Hepatocyte (in vitro differentiated cells): ENCODE data around the gene PTS. TPM values are rescaled to one million over a fixed set of nuclear protein-coding genes. Genes with fewer than 3 reads are reported as not detected.
A peak's percentile ranks its signal among the peaks of the same experiment; 100 is the strongest.

Experiments
- DNase-seq: peaks from one replicate; pipeline ENCODE4 v3.0.0-alpha.2; 2016; ENCODE audit warnings: low spot score
- H2AFZ ChIP-seq: fragments of 200-600 bp; sonication (generic); 2 replicates; pipeline ENCODE4 v1.6.0; 2016; ENCODE audit warnings: antibody characterized with exemption, mild to moderate bottlenecking
- H3K27ac ChIP-seq: fragments of 200-600 bp; sonication (generic); 2 replicates; pipeline ENCODE4 v1.5.1; 2016; ENCODE audit warnings: mild to moderate bottlenecking
- H3K27me3 ChIP-seq: fragments of 200-600 bp; sonication (generic); 2 replicates; pipeline ENCODE4 v1.6.1; 2016
- H3K36me3 ChIP-seq: fragments of 200-600 bp; sonication (generic); replicated peaks from 2 replicates; pipeline ENCODE4 v1.5.1; 2016; ENCODE audit warnings: low read depth; ENCODE audit not compliant: insufficient read depth
- H3K4me1 ChIP-seq: fragments of 200-600 bp; sonication (generic); 2 replicates; pipeline ENCODE4 v1.5.1; 2016; ENCODE audit warnings: mild to moderate bottlenecking, moderate library complexity; ENCODE audit not compliant: insufficient read depth
- H3K4me2 ChIP-seq: fragments of 200-600 bp; sonication (generic); 2 replicates; pipeline ENCODE4 v1.6.0; 2016
- H3K4me3 ChIP-seq: fragments of 200-600 bp; sonication (generic); 2 replicates; pipeline ENCODE4 v1.5.1; 2016; ENCODE audit warnings: mild to moderate bottlenecking
- H3K79me2 ChIP-seq: fragments of 200-600 bp; sonication (generic); 2 replicates; pipeline ENCODE4 v1.6.0; 2017; ENCODE audit warnings: mild to moderate bottlenecking
- H3K9me2 ChIP-seq: fragments of 200-600 bp; sonication (generic); replicated peaks from 2 replicates; pipeline ENCODE4 v1.6.0; 2017; ENCODE audit warnings: mild to moderate bottlenecking; ENCODE audit not compliant: insufficient read depth
- H3K9me3 ChIP-seq: fragments of 200-600 bp; sonication (generic); 2 replicates; pipeline ENCODE4 v1.5.1; 2016; ENCODE audit warnings: low read depth, mild to moderate bottlenecking
- H4K20me1 ChIP-seq: fragments of 200-600 bp; sonication (generic); 2 replicates; pipeline ENCODE4 v1.6.0; 2016; ENCODE audit warnings: mild to moderate bottlenecking; ENCODE audit not compliant: insufficient read depth, poor library complexity, severe bottlenecking
- CTCF ChIP-seq: fragments of 200-600 bp; sonication (generic); IDR thresholded peaks from 2 replicates; pipeline ENCODE4 v1.5.1; 2016; ENCODE audit warnings: antibody characterized with exemption, mild to moderate bottlenecking; ENCODE audit not compliant: poor library complexity
- EZH2 ChIP-seq: fragments of 200-600 bp; sonication (generic); IDR thresholded peaks from 2 replicates; pipeline ENCODE4 v1.6.1; 2016; ENCODE audit warnings: antibody characterized with exemption, mild to moderate bottlenecking, borderline replicate concordance
- EZH2phosphoT487 ChIP-seq: fragments of 200-600 bp; sonication (generic); IDR thresholded peaks from one replicate; pipeline ENCODE4 v1.6.1; 2018; ENCODE audit warnings: antibody characterized with exemption, mild to moderate bottlenecking, low read depth, moderate library complexity; ENCODE audit not compliant: unreplicated experiment, severe bottlenecking
- WGBS: methylation state at CpG from one replicate; pipeline ENCODE4 v1.1.6; 2016; ENCODE audit warnings: low lambda C conversion rate; ENCODE audit errors: missing lambda C conversion rate; 5-methylcytosine and 5-hydroxymethylcytosine counted together
- polyA plus RNA-seq: library from polyadenylated mRNA; unstranded; fragments of >200 nt; fragmentation: Nextera tagmentation; extraction: Ambion mirVana; gene quantifications from 2 replicates; pipeline ENCODE4 v1.2.1, GENCODE V29; 2016
- total RNA-seq: library from RNA; depleted of rRNA; stranded (reverse); fragments of >200 nt; gene quantifications from 2 replicates; pipeline ENCODE4 v1.2.3, GENCODE V29; 2014

Gene PTS
- total and polyA plus RNA-seq, 2 experiments from 2014 or later, result 44.3 to 84.6 TPM

- no peaks in the 10 kb centered on the region for H3K9me3 ChIP-seq
- H3K4me2 ChIP-seq, result no peak overlapping the region
- TF ChIP-seq CTCF (no peak), EZH2phosphoT487 (no peak), EZH2 (no peak)
- WGBS, result 47% methylated on average over 11 of the region's 11 CpGs
- peaks cover 4% of the 10 kb centered on the region for H3K4me1 ChIP-seq
- H3K27ac ChIP-seq, result no peak overlapping the region
- DNase-seq, result peak; percentile 22
- no peaks in the 10 kb centered on the region for H3K9me2 ChIP-seq
- H3K4me3 ChIP-seq, result no peak overlapping the region
- H3K27me3 ChIP-seq, result no peaks in the 10 kb centered on the region
- no peak overlapping the region for H2AFZ ChIP-seq
- no peaks in the 10 kb centered on the region for H3K36me3 ChIP-seq
- no peaks in the 10 kb centered on the region for H3K79me2 ChIP-seq
- H4K20me1 ChIP-seq, result no peaks in the 10 kb centered on the region
These were observed 39.6 kb downstream of the PTS start for GRCh38 chr11:112265659-112266409.

GRCh38 chr11:112266410-112266778 is 40.2 kb downstream of the PTS start:
- H3K27ac ChIP-seq, result peak overlapping the region; percentile 6
- no peaks in the 10 kb centered on the region for H3K79me2 ChIP-seq
- H4K20me1 ChIP-seq, result no peaks in the 10 kb centered on the region
- DNase-seq, result no peak
- no peaks in the 10 kb centered on the region for H3K9me2 ChIP-seq
- H3K4me2 ChIP-seq, result no peak overlapping the region
- no peak overlapping the region for H3K4me3 ChIP-seq
- H2AFZ ChIP-seq, result no peak overlapping the region
- no peaks in the 10 kb centered on the region for H3K9me3 ChIP-seq
- H3K36me3 ChIP-seq, result no peaks in the 10 kb centered on the region
- no peaks in the 10 kb centered on the region for H3K27me3 ChIP-seq
- peaks cover 4% of the 10 kb centered on the region for H3K4me1 ChIP-seq
- WGBS, result 78% methylated on average over 3 of the region's 3 CpGs
- TF ChIP-seq CTCF (no peak), EZH2phosphoT487 (no peak), EZH2 (no peak)

GRCh38 chr11:112267188-112267591 is 41.0 kb downstream of the PTS start:
- Histone ChIP-seq H3K9me3 (no peaks in the 10 kb centered on the region), H3K36me3 (no peaks in the 10 kb centered on the region), H3K27me3 (no peaks in the 10 kb centered on the region), H3K4me3 (no peak overlapping the region), H3K4me1 (peaks cover 4% of the 10 kb centered on the region), H3K9me2 (no peaks in the 10 kb centered on the region), H3K27ac (no peak overlapping the region), H3K4me2 (no peak overlapping the region), H3K79me2 (no peaks in the 10 kb centered on the region), H2AFZ (no peak overlapping the region), H4K20me1 (no peaks in the 10 kb centered on the region)
- TF ChIP-seq EZH2phosphoT487 (no peak), CTCF (no peak), EZH2 (no peak)
- DNase-seq, result no peak
- 51% methylated on average over 5 of the region's 5 CpGs for WGBS
